Measurements from ENCODE around the gene PPP1R3E. TPM values are rescaled to one million over a fixed set of nuclear protein-coding genes. Genes with fewer than 3 reads are reported as not detected.

PPP1R3E gene
- total and polyA plus RNA-seq, 2 of the 13 experiments (the other 11 are each of a cell fraction or from before 2014, with no cell fraction given) = 16.5 to 26.5 TPM

GRCh38 chr14:23248601-23249000 lies 54.1 kb downstream of the PPP1R3E start (continued):
- TF ChIP-seq ZBTB33 (CRISPR knock-in tag; IDR thresholded peaks at IDR 0.05) (no peak), ZNF383 (CRISPR knock-in tag; IDR thresholded peaks at IDR 0.05; ENCODE audit: borderline replicate concordance) (no peak), HOXA9 (CRISPR knock-in tag; IDR thresholded peaks at IDR 0.05; ENCODE audit: borderline replicate concordance) (no peak)
- TF ChIP-seq, protein P1, sequence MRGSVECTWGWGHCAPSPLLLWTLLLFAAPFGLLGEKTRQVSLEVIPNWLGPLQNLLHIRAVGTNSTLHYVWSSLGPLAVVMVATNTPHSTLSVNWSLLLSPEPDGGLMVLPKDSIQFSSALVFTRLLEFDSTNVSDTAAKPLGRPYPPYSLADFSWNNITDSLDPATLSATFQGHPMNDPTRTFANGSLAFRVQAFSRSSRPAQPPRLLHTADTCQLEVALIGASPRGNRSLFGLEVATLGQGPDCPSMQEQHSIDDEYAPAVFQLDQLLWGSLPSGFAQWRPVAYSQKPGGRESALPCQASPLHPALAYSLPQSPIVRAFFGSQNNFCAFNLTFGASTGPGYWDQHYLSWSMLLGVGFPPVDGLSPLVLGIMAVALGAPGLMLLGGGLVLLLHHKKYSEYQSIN (CRISPR knock-in tag; IDR thresholded peaks at IDR 0.05; ENCODE audit: borderline replicate concordance) = no peak
- TF ChIP-seq, protein P2, sequence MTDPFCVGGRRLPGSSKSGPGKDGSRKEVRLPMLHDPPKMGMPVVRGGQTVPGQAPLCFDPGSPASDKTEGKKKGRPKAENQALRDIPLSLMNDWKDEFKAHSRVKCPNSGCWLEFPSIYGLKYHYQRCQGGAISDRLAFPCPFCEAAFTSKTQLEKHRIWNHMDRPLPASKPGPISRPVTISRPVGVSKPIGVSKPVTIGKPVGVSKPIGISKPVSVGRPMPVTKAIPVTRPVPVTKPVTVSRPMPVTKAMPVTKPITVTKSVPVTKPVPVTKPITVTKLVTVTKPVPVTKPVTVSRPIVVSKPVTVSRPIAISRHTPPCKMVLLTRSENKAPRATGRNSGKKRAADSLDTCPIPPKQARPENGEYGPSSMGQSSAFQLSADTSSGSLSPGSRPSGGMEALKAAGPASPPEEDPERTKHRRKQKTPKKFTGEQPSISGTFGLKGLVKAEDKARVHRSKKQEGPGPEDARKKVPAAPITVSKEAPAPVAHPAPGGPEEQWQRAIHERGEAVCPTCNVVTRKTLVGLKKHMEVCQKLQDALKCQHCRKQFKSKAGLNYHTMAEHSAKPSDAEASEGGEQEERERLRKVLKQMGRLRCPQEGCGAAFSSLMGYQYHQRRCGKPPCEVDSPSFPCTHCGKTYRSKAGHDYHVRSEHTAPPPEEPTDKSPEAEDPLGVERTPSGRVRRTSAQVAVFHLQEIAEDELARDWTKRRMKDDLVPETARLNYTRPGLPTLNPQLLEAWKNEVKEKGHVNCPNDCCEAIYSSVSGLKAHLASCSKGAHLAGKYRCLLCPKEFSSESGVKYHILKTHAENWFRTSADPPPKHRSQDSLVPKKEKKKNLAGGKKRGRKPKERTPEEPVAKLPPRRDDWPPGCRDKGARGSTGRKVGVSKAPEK (CRISPR knock-in tag; IDR thresholded peaks at IDR 0.05; ENCODE audit: borderline replicate concordance) = no peak

Small RNAs within 50 kb of the gene (small RNA-seq; reads per million reads assigned to genes)
- 0 reads per million in 3 experiments for gene RNU6-1046P (ENCODE audit: insufficient read depth in 2 of 3, insufficient read length in 3 of 3, low read depth in 2 of 3, low replicate concordance in 1 of 3)

Other genes with a start within 250 kb of the PPP1R3E start
- 0.41 and 0.69 TPM in 2 replicates for gene CDH24, start 245.3 kb downstream of the PPP1R3E start, total RNA-seq (2016; rRNA removed; fragmentation: Illumina TruSeq; extraction: Trizol)
- 0.99 and 1.2 TPM in 2 replicates for gene CDH24, start 245.3 kb downstream of the PPP1R3E start, polyA plus RNA-seq (2011; rRNA removed)
- gene ACIN1, start 207.7 kb downstream of the PPP1R3E start, total RNA-seq (2016; rRNA removed; fragmentation: Illumina TruSeq; extraction: Trizol) = 102 and 165 TPM in 2 replicates
- 183 and 222 TPM in 2 replicates for gene ACIN1, start 207.7 kb downstream of the PPP1R3E start, polyA plus RNA-seq (2011; rRNA removed)
- gene C14orf119, start 207.4 kb downstream of the PPP1R3E start, total RNA-seq (2016; rRNA removed; fragmentation: Illumina TruSeq; extraction: Trizol) = 206 and 299 TPM in 2 replicates
- gene C14orf119, start 207.4 kb downstream of the PPP1R3E start, polyA plus RNA-seq (2011; rRNA removed) = 104 and 117 TPM in 2 replicates
- not detected in 2 replicates for gene CIROP, start 197.9 kb downstream of the PPP1R3E start, total RNA-seq (2016; rRNA removed; fragmentation: Illumina TruSeq; extraction: Trizol)
- 0.07 and 0.14 TPM in 2 replicates for gene CIROP, start 197.9 kb downstream of the PPP1R3E start, polyA plus RNA-seq (2011; rRNA removed)
- gene CEBPE, start 183.6 kb downstream of the PPP1R3E start, total RNA-seq (2016; rRNA removed; fragmentation: Illumina TruSeq; extraction: Trizol) = 0.11 TPM in 1 of 2 replicates, not detected in the other
- 0.09 and 0.10 TPM in 2 replicates for gene CEBPE, start 183.6 kb downstream of the PPP1R3E start, polyA plus RNA-seq (2011; rRNA removed)
- not detected in 2 replicates for gene SLC7A8, start 119.2 kb downstream of the PPP1R3E start, total RNA-seq (2016; rRNA removed; fragmentation: Illumina TruSeq; extraction: Trizol)
- 0.03 and 0.25 TPM in 2 replicates for gene SLC7A8, start 119.2 kb downstream of the PPP1R3E start, polyA plus RNA-seq (2011; rRNA removed)
- gene RNF212B, start 64.9 kb downstream of the PPP1R3E start, total RNA-seq (2016; rRNA removed; fragmentation: Illumina TruSeq; extraction: Trizol) = not detected in 2 replicates
- 0.05 TPM in 1 of 2 replicates, not detected in the other for gene RNF212B, start 64.9 kb downstream of the PPP1R3E start, polyA plus RNA-seq (2011; rRNA removed)
- 13.6 and 14.5 TPM in 2 replicates for gene HOMEZ, start 16.7 kb downstream of the PPP1R3E start, total RNA-seq (2016; rRNA removed; fragmentation: Illumina TruSeq; extraction: Trizol)
- 31.8 and 35.0 TPM in 2 replicates for gene HOMEZ, start 16.7 kb downstream of the PPP1R3E start, polyA plus RNA-seq (2011; rRNA removed)
- gene BCL2L2, start 4.0 kb upstream of the PPP1R3E start, total RNA-seq (2016; rRNA removed; fragmentation: Illumina TruSeq; extraction: Trizol) = 26.6 and 28.1 TPM in 2 replicates
- gene BCL2L2, start 4.0 kb upstream of the PPP1R3E start, polyA plus RNA-seq (2011; rRNA removed) = 49.8 and 58.5 TPM in 2 replicates
- 173 and 233 TPM in 2 replicates for gene PABPN1, start 18.6 kb upstream of the PPP1R3E start, total RNA-seq (2016; rRNA removed; fragmentation: Illumina TruSeq; extraction: Trizol)
- gene PABPN1, start 18.6 kb upstream of the PPP1R3E start, polyA plus RNA-seq (2011; rRNA removed) = 524 and 560 TPM in 2 replicates
- 0.48 and 0.95 TPM in 2 replicates for gene SLC22A17, start 50.0 kb upstream of the PPP1R3E start, total RNA-seq (2016; rRNA removed; fragmentation: Illumina TruSeq; extraction: Trizol)
- 1.1 and 1.8 TPM in 2 replicates for gene SLC22A17, start 50.0 kb upstream of the PPP1R3E start, polyA plus RNA-seq (2011; rRNA removed)
- gene EFS, start 62.3 kb upstream of the PPP1R3E start, total RNA-seq (2016; rRNA removed; fragmentation: Illumina TruSeq; extraction: Trizol) = not detected in 2 replicates
- not detected in 2 replicates for gene EFS, start 62.3 kb upstream of the PPP1R3E start, polyA plus RNA-seq (2011; rRNA removed)
- not detected in 2 replicates for gene IL25, start 70.0 kb upstream of the PPP1R3E start, total RNA-seq (2016; rRNA removed; fragmentation: Illumina TruSeq; extraction: Trizol)
- not detected in 2 replicates for gene IL25, start 70.0 kb upstream of the PPP1R3E start, polyA plus RNA-seq (2011; rRNA removed)
- gene CMTM5, start 74.2 kb upstream of the PPP1R3E start, total RNA-seq (2016; rRNA removed; fragmentation: Illumina TruSeq; extraction: Trizol) = not detected in 2 replicates
- gene CMTM5, start 74.2 kb upstream of the PPP1R3E start, polyA plus RNA-seq (2011; rRNA removed) = not detected in 2 replicates
- gene MYH6, start 105.4 kb upstream of the PPP1R3E start, total RNA-seq (2016; rRNA removed; fragmentation: Illumina TruSeq; extraction: Trizol) = not detected in 2 replicates
- 0.01 TPM in 1 of 2 replicates, not detected in the other for gene MYH6, start 105.4 kb upstream of the PPP1R3E start, polyA plus RNA-seq (2011; rRNA removed)
- 0.04 TPM in 1 of 2 replicates, not detected in the other for gene MYH7, start 132.8 kb upstream of the PPP1R3E start, total RNA-seq (2016; rRNA removed; fragmentation: Illumina TruSeq; extraction: Trizol)
- 0.01 and 0.04 TPM in 2 replicates for gene MYH7, start 132.8 kb upstream of the PPP1R3E start, polyA plus RNA-seq (2011; rRNA removed)
- gene NGDN, start 166.8 kb upstream of the PPP1R3E start, total RNA-seq (2016; rRNA removed; fragmentation: Illumina TruSeq; extraction: Trizol) = 216 and 241 TPM in 2 replicates
- gene NGDN, start 166.8 kb upstream of the PPP1R3E start, polyA plus RNA-seq (2011; rRNA removed) = 131 and 154 TPM in 2 replicates
- gene ZFHX2, start 248.9 kb upstream of the PPP1R3E start, total RNA-seq (2016; rRNA removed; fragmentation: Illumina TruSeq; extraction: Trizol) = 0.44 and 0.49 TPM in 2 replicates
- gene ZFHX2, start 248.9 kb upstream of the PPP1R3E start, polyA plus RNA-seq (2011; rRNA removed) = 0.17 and 0.24 TPM in 2 replicates